K562 (cell line): ENCODE data around the gene CELSR3. TPM values are rescaled to one million over a fixed set of nuclear protein-coding genes. Genes with fewer than 3 reads are reported as not detected.

Experiments
- AFF1 ChIP-seq, 2 experiments: fragments of 450-650 bp; IDR thresholded peaks; 2 replicates each; pipeline ENCODE4 v1.6.1; 2018; ENCODE audit warnings: mild to moderate bottlenecking in 2 of 2, low read depth in 1 of 2; ENCODE audit not compliant: partially characterized antibody in 2 of 2
- ESRRA ChIP-seq: fragments of 450-650 bp; IDR thresholded peaks from 2 replicates; pipeline ENCODE4 v1.6.1; 2014; ENCODE audit warnings: low read depth, mild to moderate bottlenecking, moderate library complexity, borderline replicate concordance
- HMG20A ChIP-seq: fragments of 450-650 bp; formaldehyde crosslinking; conservative IDR thresholded peaks from 2 replicates; pipeline ENCODE4 v1.4.0; 2020; ENCODE audit warnings: mild to moderate bottlenecking, mixed read lengths
- HMGN3 ChIP-seq: IDR thresholded peaks from 2 replicates; pipeline ENCODE4 v1.6.1; 2011; ENCODE audit warnings: borderline replicate concordance, low read depth, mild to moderate bottlenecking, mixed read lengths, low read length; ENCODE audit not compliant: insufficient read length; ENCODE audit errors: extremely low read depth
- POLR2H ChIP-seq: IDR thresholded peaks from 2 replicates; pipeline ENCODE4 v1.6.1; 2016; ENCODE audit warnings: missing genetic modification characterization, low read depth, mild to moderate bottlenecking, control low read depth, missing compliant biosample characterization, moderate library complexity
- POLR3G ChIP-seq: IDR thresholded peaks from 2 replicates; pipeline ENCODE4 v1.6.1; 2011; ENCODE audit not compliant: insufficient read length, insufficient replicate concordance; ENCODE audit errors: extremely low read depth
- SAFB ChIP-seq: fragments of 200-400 bp; formaldehyde crosslinking; IDR thresholded peaks from 2 replicates; pipeline ENCODE4 v1.6.1; 2017; ENCODE audit warnings: low read depth, low read length, borderline replicate concordance
- TAF9B ChIP-seq: fragments of 450-650 bp; IDR thresholded peaks from 2 replicates; pipeline ENCODE4 v1.6.1; 2018; ENCODE audit warnings: mild to moderate bottlenecking; ENCODE audit not compliant: partially characterized antibody
- TFE3 ChIP-seq: fragments of 450-650 bp; formaldehyde crosslinking; IDR thresholded peaks from 2 replicates; pipeline ENCODE4 v1.4.0; 2020; ENCODE audit warnings: mild to moderate bottlenecking, mixed read lengths
- polyA plus RNA-seq, 8 experiments: library from polyadenylated mRNA; depleted of rRNA in 4 of 8; stranded (reverse) in 5 of 8; unstranded in 3 of 8; fragments of >200 nt; fragmentation: Nextera tagmentation in 2 of 8; fragmentation: Illumina TruSeq in 1 of 8; extraction: Ambion mirVana in 2 of 8; extraction: Trizol in 1 of 8; gene quantifications; 2 replicates each; pipeline versions ENCODE4 v1.2.1 to v1.2.3, GENCODE V29; 2011 to 2014; ENCODE audit warnings: inconsistent platforms in 1 of 8, missing spikeins in 1 of 8
- total RNA-seq, 7 experiments: library from RNA; depleted of rRNA in 6 of 7; stranded (reverse); fragments of >200 nt in 6 of 7; fragmentation: Illumina TruSeq in 2 of 7; extraction: Trizol in 2 of 7; gene quantifications; 2 replicates each; pipeline versions ENCODE4 v1.2.1 to v1.2.3, GENCODE V29; 2011 to 2021; ENCODE audit warnings: low replicate concordance in 1 of 7
- TF ChIP-seq, protein P1 (sequence below): fragments of 250-450 bp; sonication (Bioruptor Pico); IDR thresholded peaks from 2 replicates; pipeline ENCODE4 v1.4.0; 2020; ENCODE audit warnings: mild to moderate bottlenecking
- TF ChIP-seq, protein P2 (sequence below): fragments of 450-650 bp; conservative IDR thresholded peaks from 2 replicates; pipeline ENCODE4 v1.6.1; 2016; ENCODE audit warnings: missing genetic modification characterization, low read depth, mild to moderate bottlenecking, control low read depth, missing compliant biosample characterization
- TF ChIP-seq, protein P3 (sequence below): fragments of 250-450 bp; sonication (Bioruptor Pico); IDR thresholded peaks from 2 replicates; pipeline ENCODE4 v1.5.0; 2021; ENCODE audit warnings: mild to moderate bottlenecking, moderate library complexity

CELSR3 gene
- total and polyA plus RNA-seq, 9 of the 15 experiments (the other 6 are each of a cell fraction or from before 2014, with no cell fraction given): 0.10 to 2.7 (median 0.76) TPM

- TF ChIP-seq, protein P1, sequence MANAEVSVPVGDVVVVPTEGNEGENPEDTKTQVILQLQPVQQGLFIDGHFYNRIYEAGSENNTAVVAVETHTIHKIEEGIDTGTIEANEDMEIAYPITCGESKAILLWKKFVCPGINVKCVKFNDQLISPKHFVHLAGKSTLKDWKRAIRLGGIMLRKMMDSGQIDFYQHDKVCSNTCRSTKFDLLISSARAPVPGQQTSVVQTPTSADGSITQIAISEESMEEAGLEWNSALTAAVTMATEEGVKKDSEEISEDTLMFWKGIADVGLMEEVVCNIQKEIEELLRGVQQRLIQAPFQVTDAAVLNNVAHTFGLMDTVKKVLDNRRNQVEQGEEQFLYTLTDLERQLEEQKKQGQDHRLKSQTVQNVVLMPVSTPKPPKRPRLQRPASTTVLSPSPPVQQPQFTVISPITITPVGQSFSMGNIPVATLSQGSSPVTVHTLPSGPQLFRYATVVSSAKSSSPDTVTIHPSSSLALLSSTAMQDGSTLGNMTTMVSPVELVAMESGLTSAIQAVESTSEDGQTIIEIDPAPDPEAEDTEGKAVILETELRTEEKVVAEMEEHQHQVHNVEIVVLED (CRISPR knock-in tag): no peak
- TF ChIP-seq, protein P2, sequence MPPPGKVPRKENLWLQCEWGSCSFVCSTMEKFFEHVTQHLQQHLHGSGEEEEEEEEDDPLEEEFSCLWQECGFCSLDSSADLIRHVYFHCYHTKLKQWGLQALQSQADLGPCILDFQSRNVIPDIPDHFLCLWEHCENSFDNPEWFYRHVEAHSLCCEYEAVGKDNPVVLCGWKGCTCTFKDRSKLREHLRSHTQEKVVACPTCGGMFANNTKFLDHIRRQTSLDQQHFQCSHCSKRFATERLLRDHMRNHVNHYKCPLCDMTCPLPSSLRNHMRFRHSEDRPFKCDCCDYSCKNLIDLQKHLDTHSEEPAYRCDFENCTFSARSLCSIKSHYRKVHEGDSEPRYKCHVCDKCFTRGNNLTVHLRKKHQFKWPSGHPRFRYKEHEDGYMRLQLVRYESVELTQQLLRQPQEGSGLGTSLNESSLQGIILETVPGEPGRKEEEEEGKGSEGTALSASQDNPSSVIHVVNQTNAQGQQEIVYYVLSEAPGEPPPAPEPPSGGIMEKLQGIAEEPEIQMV (tag): no peak
- TF ChIP-seq ESRRA: no peak
- no peak for TF ChIP-seq HMG20A (CRISPR knock-in tag)
- no peak for TF ChIP-seq POLR2H (tag)
- no peak for TF ChIP-seq HMGN3
- TF ChIP-seq POLR3G: no peak
- TF ChIP-seq TAF9B: no peak
- TF ChIP-seq, protein P3, sequence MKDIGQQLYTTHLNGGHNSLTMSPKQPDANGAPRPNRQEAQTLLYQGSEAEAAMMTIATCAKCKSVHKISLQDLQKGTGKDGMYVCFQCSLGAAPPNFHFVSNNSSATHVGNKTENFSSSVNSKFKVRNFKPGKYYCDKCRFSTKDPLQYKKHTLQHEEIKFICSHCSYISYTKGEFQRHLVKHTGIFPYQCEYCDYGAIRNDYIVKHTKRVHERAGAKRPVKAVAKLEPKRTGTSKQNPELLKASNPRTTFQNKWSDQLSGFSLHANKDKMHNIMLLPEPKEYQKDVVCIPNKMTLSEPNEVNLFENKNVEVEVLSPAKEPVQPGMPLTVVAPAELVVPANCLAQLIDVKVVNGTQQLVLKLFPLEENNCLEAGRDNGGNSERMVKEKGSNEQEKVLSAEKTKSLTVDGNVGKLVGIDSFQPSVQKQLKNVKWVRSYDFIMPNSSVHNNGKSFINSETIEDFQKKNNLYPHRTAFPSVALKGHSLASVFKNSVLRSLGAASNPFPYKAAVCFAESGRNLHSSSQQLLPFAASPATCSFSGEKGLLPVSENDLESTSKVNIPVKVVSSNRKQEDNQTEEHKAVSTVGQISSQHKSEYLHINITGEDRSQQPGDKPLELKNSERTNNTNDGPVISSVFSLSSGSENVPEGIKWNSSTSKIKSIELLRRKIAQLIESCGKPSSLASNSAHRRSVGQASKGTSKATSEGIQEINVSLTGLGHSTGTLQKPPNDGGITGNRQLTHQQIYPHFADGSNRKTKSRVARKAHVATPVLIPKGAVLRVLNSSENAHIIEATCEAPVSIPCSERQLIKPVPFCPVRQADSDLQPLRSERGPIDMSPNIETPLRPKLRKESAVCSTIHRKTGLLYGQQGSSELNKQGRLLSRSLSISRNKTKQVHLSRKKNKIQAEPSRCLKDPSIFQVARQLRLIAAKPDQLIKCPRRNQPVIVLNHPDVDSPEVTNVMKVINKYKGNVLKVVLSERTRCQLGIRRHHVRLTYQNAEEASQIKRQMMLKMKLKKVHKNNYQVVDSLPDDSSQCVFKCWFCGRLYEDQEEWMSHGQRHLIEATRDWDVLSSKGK (CRISPR knock-in tag): no peak
- no peak for TF ChIP-seq AFF1 (IDR thresholded peaks at IDR 0.05; ENCODE audit: low read depth in 1 of 2, partially characterized antibody in 2 of 2)
- no peak for TF ChIP-seq SAFB
- TF ChIP-seq TFE3: no peak
Measured at GRCh38 chr3:48707157-48707556, 44.5 kb upstream of the CELSR3 start (continued).
